Measurements from ENCODE around the gene LRRK1. TPM values are rescaled to one million over a fixed set of nuclear protein-coding genes. Genes with fewer than 3 reads are reported as not detected.
A peak's percentile ranks its signal among the peaks of the same experiment; 100 is the strongest.

The LRRK1 gene
- total and polyA plus RNA-seq, 2 of the 13 experiments (the other 11 are each of a cell fraction or from before 2014, with no cell fraction given): 0.13 to 1.2 TPM

DNA sequence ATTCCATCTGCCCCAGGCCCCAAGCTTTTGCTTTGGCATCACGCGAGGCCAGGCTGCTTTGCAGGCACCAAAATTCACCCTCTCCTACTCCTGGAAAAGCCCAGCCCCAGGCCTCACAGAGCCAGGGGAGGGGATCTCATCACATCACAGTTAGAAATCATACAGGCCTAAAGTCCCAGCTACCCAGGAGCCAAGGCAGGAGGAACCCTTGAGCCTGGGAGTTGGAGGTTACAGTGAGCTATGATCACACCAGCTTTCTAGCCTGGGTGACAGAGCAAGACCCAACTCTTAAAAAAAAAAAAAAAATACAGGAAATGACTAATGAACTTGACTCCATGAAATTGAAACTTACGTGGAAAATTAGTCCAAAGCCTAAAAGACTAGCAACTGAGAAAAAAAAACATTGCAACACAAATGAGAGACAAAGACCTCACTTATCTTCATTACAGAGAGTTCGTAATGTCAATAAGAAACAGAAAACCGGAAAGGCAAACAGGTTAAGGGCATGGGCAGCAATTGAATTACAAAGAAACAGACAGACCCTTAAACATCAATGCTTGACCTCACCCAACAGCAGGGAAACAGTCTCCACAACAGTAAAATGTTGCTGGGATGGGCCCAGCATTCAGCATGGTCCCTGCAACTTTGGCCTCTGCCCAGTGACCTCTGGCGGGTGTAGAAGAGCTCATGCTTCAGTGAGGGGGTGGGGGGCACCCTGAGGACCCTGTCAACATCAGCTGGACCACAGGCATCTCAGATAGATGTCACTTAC lies 151.5 kb downstream of the LRRK1 start (continued):
- TF ChIP-seq, protein P1, sequence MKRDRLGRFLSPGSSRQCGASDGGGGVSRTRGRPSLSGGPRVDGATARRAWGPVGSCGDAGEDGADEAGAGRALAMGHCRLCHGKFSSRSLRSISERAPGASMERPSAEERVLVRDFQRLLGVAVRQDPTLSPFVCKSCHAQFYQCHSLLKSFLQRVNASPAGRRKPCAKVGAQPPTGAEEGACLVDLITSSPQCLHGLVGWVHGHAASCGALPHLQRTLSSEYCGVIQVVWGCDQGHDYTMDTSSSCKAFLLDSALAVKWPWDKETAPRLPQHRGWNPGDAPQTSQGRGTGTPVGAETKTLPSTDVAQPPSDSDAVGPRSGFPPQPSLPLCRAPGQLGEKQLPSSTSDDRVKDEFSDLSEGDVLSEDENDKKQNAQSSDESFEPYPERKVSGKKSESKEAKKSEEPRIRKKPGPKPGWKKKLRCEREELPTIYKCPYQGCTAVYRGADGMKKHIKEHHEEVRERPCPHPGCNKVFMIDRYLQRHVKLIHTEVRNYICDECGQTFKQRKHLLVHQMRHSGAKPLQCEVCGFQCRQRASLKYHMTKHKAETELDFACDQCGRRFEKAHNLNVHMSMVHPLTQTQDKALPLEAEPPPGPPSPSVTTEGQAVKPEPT (CRISPR knock-in tag; IDR thresholded peaks at IDR 0.05; ENCODE audit: low read depth): no peak
- TF ChIP-seq, protein P2, sequence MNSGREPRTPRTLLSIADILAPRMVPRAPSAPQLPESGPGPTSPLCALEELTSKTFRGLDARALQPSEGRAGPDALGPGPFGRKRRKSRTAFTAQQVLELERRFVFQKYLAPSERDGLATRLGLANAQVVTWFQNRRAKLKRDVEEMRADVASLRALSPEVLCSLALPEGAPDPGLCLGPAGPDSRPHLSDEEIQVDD (CRISPR knock-in tag; IDR thresholded peaks at IDR 0.05; ENCODE audit: borderline replicate concordance): no peak
- TF ChIP-seq KMT2B (CRISPR knock-in tag; IDR thresholded peaks at IDR 0.05): 0 out of 2 replicates have a peak, but pooled peaks have one; percentile 56
- no peak for TF ChIP-seq ZFAT (CRISPR knock-in tag; conservative IDR thresholded peaks at IDR 0.05)
- TF ChIP-seq, protein P3, sequence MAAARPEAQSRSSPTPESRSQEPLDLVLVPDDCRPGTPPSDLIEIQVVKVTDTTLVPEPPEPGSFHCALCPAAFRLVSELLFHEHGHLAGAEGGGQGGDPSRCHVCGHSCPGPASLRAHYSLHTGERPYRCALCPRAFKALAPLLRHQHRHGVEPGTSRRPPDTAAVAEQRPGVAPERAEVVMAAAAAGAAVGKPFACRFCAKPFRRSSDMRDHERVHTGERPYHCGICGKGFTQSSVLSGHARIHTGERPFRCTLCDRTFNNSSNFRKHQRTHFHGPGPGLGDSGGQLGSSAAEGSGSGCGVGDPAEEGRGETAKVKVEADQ (CRISPR knock-in tag; IDR thresholded peaks at IDR 0.05; ENCODE audit: borderline replicate concordance): no peak
- no peak for TF ChIP-seq CBX1 (IDR thresholded peaks at IDR 0.05; ENCODE audit: low read depth)
- TF ChIP-seq, protein P4, sequence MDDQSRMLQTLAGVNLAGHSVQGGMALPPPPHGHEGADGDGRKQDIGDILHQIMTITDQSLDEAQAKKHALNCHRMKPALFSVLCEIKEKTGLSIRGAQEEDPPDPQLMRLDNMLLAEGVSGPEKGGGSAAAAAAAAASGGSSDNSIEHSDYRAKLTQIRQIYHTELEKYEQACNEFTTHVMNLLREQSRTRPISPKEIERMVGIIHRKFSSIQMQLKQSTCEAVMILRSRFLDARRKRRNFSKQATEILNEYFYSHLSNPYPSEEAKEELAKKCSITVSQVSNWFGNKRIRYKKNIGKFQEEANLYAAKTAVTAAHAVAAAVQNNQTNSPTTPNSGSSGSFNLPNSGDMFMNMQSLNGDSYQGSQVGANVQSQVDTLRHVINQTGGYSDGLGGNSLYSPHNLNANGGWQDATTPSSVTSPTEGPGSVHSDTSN (CRISPR knock-in tag; IDR thresholded peaks at IDR 0.05; ENCODE audit: borderline replicate concordance): no peak
- peak; percentile 88 for TF ChIP-seq PPARG (CRISPR knock-in tag; conservative IDR thresholded peaks at IDR 0.05)
- TF ChIP-seq ZNF615 (CRISPR knock-in tag; IDR thresholded peaks at IDR 0.05; ENCODE audit: borderline replicate concordance): no peak
- TF ChIP-seq KDM4B (CRISPR knock-in tag; IDR thresholded peaks at IDR 0.05): no peak
- TF ChIP-seq, protein P5, sequence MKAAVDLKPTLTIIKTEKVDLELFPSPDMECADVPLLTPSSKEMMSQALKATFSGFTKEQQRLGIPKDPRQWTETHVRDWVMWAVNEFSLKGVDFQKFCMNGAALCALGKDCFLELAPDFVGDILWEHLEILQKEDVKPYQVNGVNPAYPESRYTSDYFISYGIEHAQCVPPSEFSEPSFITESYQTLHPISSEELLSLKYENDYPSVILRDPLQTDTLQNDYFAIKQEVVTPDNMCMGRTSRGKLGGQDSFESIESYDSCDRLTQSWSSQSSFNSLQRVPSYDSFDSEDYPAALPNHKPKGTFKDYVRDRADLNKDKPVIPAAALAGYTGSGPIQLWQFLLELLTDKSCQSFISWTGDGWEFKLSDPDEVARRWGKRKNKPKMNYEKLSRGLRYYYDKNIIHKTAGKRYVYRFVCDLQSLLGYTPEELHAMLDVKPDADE (CRISPR knock-in tag; IDR thresholded peaks at IDR 0.05): no peak
- peak; percentile 94 for TF ChIP-seq SOX13 (IDR thresholded peaks at IDR 0.05)
- TF ChIP-seq SOX13 (CRISPR knock-in tag; conservative IDR thresholded peaks at IDR 0.05 in 1 of 2, IDR thresholded peaks at IDR 0.05 in 1 of 2): peak in 1 of 2 experiments; percentile 98; a peak in 2 of 4 replicates
- TF ChIP-seq, protein P6, sequence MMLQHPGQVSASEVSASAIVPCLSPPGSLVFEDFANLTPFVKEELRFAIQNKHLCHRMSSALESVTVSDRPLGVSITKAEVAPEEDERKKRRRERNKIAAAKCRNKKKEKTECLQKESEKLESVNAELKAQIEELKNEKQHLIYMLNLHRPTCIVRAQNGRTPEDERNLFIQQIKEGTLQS (CRISPR knock-in tag; IDR thresholded peaks at IDR 0.05): no peak
- TF ChIP-seq, protein P7, sequence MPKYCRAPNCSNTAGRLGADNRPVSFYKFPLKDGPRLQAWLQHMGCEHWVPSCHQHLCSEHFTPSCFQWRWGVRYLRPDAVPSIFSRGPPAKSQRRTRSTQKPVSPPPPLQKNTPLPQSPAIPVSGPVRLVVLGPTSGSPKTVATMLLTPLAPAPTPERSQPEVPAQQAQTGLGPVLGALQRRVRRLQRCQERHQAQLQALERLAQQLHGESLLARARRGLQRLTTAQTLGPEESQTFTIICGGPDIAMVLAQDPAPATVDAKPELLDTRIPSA (CRISPR knock-in tag; IDR thresholded peaks at IDR 0.05; ENCODE audit: borderline replicate concordance): no peak
- TF ChIP-seq FOXA3 (CRISPR knock-in tag; IDR thresholded peaks at IDR 0.05): peak; percentile 99
- no peak for TF ChIP-seq ZFP62 (CRISPR knock-in tag; IDR thresholded peaks at IDR 0.05)
- TF ChIP-seq NR2F1 (CRISPR knock-in tag; IDR thresholded peaks at IDR 0.05): peak; percentile 86 to 96
- no peak for TF ChIP-seq PTBP1 (IDR thresholded peaks at IDR 0.05; ENCODE audit: low read depth, low read length, poor library complexity, severe bottlenecking)
- peak; percentile 83; the same call in 1 of the 2 replicates for TF ChIP-seq TARDBP (CRISPR knock-in tag; IDR thresholded peaks at IDR 0.05)
